Omental fat pad (tissue), 4 donors: Measurements from ENCODE around the gene PITX1. TPM values are rescaled to one million over a fixed set of nuclear protein-coding genes. Genes with fewer than 3 reads are reported as not detected.

Source experiments
- ATAC-seq: fragments of 150-250 bp; one replicate; pipeline ENCODE4 v1.9.1; 2016; ENCODE audit warnings: mild to moderate bottlenecking, moderate library complexity; ENCODE audit not compliant: low FRiP score
- DNase-seq: peaks from one replicate; pipeline ENCODE4 v3.0.0-alpha.2; 2019; ENCODE audit warnings: low spot score
- total RNA-seq, 4 donors: library from RNA; depleted of rRNA; stranded (reverse); fragments of >200 nt; gene quantifications; one replicate each; pipeline ENCODE4 v1.1.0, GENCODE V29; 2016
- TF ChIP-seq, protein P1 (sequence below), 3 donors: fragments of 450-650 bp; IDR thresholded peaks; one replicate each; pipeline ENCODE4 v1.5.1; 2016 to 2017; ENCODE audit warnings: antibody characterized with exemption in 3 of 3, mild to moderate bottlenecking in 3 of 3, moderate library complexity in 2 of 3

PITX1 gene
- total RNA-seq, 4 donors from 2014 or later = 0.74 to 3.7 (median 1.2) TPM; not detected in 1

DNA sequence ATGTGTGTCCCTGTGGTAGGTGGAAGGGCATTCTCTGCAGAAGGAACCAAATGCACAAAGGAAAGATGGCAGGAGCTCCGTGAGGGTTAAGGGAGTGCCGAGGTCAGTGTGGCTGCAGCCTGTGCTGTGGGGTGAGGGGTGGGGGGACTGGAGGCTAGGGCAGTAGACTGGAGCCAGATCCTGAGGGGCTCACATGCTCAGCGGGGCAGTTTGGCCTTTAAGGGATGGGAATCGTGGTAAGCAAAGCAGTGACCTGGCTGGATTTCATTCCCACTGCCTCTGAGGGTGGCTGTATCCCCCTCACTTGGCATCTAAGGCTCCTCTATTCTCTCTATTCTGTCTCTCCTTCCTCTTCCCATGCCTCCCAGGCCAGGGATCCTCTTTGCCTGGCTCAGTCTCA lies 15.6 kb downstream of the PITX1 start:
- TF ChIP-seq, protein P1, sequence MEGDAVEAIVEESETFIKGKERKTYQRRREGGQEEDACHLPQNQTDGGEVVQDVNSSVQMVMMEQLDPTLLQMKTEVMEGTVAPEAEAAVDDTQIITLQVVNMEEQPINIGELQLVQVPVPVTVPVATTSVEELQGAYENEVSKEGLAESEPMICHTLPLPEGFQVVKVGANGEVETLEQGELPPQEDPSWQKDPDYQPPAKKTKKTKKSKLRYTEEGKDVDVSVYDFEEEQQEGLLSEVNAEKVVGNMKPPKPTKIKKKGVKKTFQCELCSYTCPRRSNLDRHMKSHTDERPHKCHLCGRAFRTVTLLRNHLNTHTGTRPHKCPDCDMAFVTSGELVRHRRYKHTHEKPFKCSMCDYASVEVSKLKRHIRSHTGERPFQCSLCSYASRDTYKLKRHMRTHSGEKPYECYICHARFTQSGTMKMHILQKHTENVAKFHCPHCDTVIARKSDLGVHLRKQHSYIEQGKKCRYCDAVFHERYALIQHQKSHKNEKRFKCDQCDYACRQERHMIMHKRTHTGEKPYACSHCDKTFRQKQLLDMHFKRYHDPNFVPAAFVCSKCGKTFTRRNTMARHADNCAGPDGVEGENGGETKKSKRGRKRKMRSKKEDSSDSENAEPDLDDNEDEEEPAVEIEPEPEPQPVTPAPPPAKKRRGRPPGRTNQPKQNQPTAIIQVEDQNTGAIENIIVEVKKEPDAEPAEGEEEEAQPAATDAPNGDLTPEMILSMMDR (IDR thresholded peaks at IDR 0.05) = no peak
- DNase-seq = no peak
- ATAC-seq = no peak

DNA sequence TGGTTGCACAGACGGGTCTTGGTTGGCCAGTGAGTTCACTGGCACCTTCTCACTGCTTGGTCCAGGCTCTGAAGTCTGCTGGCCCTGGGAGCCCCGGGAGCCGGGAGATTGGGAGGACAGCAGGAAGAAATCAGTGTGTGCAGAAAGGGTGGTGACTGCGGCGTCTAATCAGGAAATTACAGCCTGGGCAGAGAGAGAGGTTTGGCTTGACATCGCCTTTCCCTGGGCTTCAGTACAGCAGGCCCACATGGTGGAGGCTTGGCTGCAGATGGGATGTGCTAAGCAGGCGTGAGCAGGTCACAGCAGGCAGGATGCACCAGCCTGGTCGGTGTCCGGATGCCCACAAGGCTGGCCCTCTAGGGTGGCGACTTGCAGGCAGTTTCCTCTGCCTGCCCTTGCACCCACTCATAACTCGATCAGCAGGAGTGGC lies 17.2 kb downstream of the PITX1 start:
- TF ChIP-seq, protein P1 (IDR thresholded peaks at IDR 0.05) = no peak
- no peak for DNase-seq

DNA sequence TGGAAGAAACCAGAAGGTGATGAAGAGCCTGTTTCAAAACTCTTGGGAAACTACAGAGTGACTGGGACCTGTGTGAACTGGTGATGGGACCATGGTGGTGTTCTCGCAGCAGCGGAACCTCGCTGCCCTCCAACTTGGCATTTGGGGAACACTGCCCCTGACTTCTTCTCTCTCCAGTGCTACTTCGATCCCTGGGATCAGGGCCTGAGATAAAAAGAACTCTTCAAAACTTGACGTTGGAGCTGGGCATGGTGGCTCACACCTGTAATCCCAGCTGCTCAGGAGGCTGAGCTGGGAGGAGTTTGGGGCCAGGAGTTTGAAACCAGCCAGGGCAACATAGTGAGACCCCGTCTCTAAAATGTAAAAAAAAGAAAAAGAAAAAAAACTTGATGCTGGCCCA lies 18.1 kb downstream of the PITX1 start:
- DNase-seq = no peak
- TF ChIP-seq, protein P1 (IDR thresholded peaks at IDR 0.05) = no peak
- no peak for ATAC-seq

More for the DNA sequence above, 17.2 kb downstream of the PITX1 start:
- no peak for ATAC-seq

DNA sequence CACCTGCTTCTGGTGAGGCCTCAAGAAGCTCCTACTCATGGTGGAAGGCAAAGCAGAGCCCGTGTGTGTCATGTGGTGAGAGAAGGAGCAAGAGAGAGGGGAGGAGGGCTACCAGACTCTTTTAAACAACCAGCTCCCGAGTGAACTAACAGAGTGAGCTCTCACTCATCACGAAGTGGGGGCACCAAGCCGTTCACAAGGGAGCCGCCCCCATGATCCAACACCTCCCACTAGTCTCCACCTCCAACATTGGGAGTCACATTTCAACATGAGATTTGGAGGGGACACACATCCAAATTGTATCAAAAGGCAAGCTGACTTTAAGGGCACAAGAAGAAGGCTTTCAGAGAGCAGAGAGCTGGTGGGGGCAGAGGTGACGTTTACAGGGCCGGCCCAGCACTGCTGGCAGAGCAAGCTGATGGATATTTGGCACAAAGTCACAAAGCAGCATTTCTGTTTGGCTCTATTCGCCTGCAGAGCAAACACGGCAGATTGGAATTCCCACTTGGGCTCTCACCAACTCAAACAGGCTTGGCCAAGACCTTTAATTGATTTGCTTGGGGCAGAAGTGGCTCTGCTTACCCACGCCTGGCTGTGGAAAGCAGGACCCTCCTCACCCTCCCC lies 20.0 kb downstream of the PITX1 start:
- DNase-seq (no peak), ATAC-seq (peak; percentile 21)
- TF ChIP-seq, protein P1 (IDR thresholded peaks at IDR 0.05) = no peak

DNA sequence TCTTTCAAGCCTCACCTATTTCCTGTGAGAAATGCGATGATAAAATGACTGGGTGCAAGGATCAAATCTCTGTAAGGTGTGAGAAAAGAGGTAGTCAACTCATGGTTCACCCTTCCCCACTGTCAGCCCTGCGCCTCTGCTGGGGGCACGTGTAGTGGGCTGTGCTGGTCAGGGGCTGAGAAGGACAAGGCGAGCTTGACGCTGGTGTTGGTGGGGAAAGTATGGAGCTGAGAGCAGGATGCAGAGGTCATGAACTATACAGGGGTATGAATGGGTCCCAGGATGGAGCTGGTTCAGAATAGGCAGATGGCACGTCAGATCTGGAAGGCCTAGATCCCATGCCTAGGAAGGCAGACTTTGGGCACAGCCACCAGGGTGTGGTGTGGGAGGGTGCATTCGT lies 20.6 kb downstream of the PITX1 start:
- TF ChIP-seq, protein P1 (IDR thresholded peaks at IDR 0.05) = no peak
- ATAC-seq = no peak
- no peak for DNase-seq

DNA sequence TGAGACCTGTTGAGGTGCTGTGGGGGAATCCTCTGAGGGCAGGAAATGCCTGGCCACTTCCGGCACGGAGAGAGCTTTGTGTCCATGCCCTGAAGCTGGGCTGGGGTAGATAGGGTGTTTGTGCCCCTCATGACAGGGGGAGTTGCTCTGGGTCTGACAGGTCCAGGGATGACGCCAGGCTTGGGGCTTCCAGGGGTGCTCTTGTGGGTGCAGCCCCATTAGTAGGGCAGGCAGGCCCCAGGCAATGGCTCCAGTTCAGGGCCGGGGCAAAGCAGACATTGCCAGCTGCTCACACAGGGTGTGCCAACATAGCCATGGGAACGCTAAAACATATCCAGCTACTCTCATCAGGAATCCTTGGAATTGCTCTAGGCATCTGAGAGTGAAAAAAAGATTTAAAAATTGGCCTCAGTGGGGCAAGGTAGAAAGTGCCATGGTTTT lies 21.1 kb downstream of the PITX1 start:
- DNase-seq (no peak), ATAC-seq (no peak)
- TF ChIP-seq, protein P1 (IDR thresholded peaks at IDR 0.05) = no peak

DNA sequence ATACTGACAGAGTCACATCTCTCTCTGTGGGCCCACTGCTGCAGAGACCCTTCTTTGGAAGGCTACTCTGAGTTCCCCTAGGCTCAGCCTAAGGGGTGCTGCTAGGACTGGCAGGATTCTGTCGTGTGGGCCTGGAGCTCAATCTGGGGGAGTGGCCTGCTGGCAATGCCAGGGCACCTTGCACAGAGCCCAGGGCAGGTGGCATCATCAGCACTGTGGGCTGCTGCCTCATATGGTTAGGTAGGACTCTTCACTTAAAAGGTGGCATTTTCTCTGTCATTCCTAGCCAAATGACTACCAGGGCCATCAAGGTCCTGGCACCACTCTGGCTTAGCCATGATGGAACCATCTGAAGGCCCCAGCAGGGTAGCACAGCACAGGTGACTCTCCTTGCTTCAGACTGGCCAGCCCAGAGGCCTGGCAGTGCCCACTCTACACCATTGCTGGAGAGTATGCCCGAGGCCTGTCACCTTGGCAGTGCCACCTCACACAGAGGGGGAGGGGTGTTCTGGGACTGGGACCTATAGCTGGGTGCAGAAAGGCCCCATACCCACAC lies 21.9 kb downstream of the PITX1 start:
- ATAC-seq (no peak), DNase-seq (no peak)

More for the DNA sequence above, 21.9 kb downstream of the PITX1 start:
- TF ChIP-seq, protein P1 (IDR thresholded peaks at IDR 0.05) = no peak
